Stimulated activated CD4-positive, alpha-beta T cell treated with anti-CD3 and anti-CD28 coated beads, Interleukin-1b, Interleukin-23, amount 100 ng/mL, for 48 hours (primary cell): ENCODE measurements around the gene WDR73.
A peak's percentile ranks its signal among the peaks of the same experiment; 100 is the strongest.
"Not testable (repeated sequence)": the region's sequence is repeated elsewhere in the genome, so short reads cannot be mapped to it uniquely, and the experiment has no call there.

ENCODE experiments used
- DNase-seq: peaks from one replicate; pipeline ENCODE4 v3.0.0-alpha.2; 2020

WDR73 gene

GRCh38 chr15:84653910-84654688, at the start of gene WDR73:
Gene WDR73, minus strand, starts transcription at chr15:84654283. Its CDS starts 9 bp downstream, at chr15:84654274.
- DNase-seq, result peak; percentile 96

GRCh38 chr15:84703808-84704207, 49.7 kb upstream of the WDR73 start:
- DNase-seq, result no peak

GRCh38 chr15:84702961-84703482, 48.9 kb upstream of the WDR73 start:
- no peak for DNase-seq

GRCh38 chr15:84699538-84700191, 45.6 kb upstream of the WDR73 start:
- DNase-seq, result no peak

GRCh38 chr15:84697236-84697990, 43.3 kb upstream of the WDR73 start:
- DNase-seq, result no peak

GRCh38 chr15:84696757-84697156, 42.7 kb upstream of the WDR73 start:
- DNase-seq, result no peak

GRCh38 chr15:84690342-84690741, 36.3 kb upstream of the WDR73 start:
- no peak for DNase-seq

- no peak for DNase-seq
Measured at GRCh38 chr15:84689858-84690257, 35.8 kb upstream of the WDR73 start.

GRCh38 chr15:84686446-84686845, 32.4 kb upstream of the WDR73 start:
- not testable (repeated sequence) for DNase-seq

GRCh38 chr15:84685304-84685703, 31.2 kb upstream of the WDR73 start:
- no peak for DNase-seq

- DNase-seq, result no peak
Measured at GRCh38 chr15:84684092-84684491, 30.0 kb upstream of the WDR73 start.

- DNase-seq, result peak; percentile 44
Measured at GRCh38 chr15:84681831-84682230, 27.7 kb upstream of the WDR73 start.

GRCh38 chr15:84671211-84671610, 17.1 kb upstream of the WDR73 start:
- DNase-seq, result no peak

- DNase-seq, result peak; percentile 64
Measured at GRCh38 chr15:84669726-84670125, 15.6 kb upstream of the WDR73 start.

- DNase-seq, result no peak
Measured at GRCh38 chr15:84668221-84668982, 14.3 kb upstream of the WDR73 start.

- DNase-seq, result no peak
Measured at GRCh38 chr15:84666373-84666772, 12.3 kb upstream of the WDR73 start.

- DNase-seq, result no peak
Measured at GRCh38 chr15:84661001-84661400, 6.9 kb upstream of the WDR73 start.

- no peak for DNase-seq
Measured at GRCh38 chr15:84659904-84660781, 6.1 kb upstream of the WDR73 start.

GRCh38 chr15:84658788-84659411, 4.8 kb upstream of the WDR73 start:
- no peak for DNase-seq

- DNase-seq, result peak; percentile 79
Measured at GRCh38 chr15:84658080-84658787, 4.2 kb upstream of the WDR73 start, which contains the start of gene NMB. Gene NMB, minus strand, starts transcription at chr15:84658199. Its CDS starts 47 bp downstream, at chr15:84658152.
